Measurements from ENCODE around the gene SEMA6A.

- TF ChIP-seq CTCF (IDR thresholded peaks at IDR 0.05; ENCODE audit: low read depth, low read length, missing input control) (no peak), TAF1 (conservative IDR thresholded peaks at IDR 0.05) (no peak)
Measured at GRCh38 chr5:116410336-116410890, 164.2 kb downstream of the SEMA6A start.

All from liver (tissue), 3 donors.